ENCODE results near the gene NCOA7. TPM values are rescaled to one million over a fixed set of nuclear protein-coding genes. Genes with fewer than 3 reads are reported as not detected.

NCOA7 gene
- total RNA-seq, 4 donors from 2014 or later, result 16.7 to 28.3 (median 21.2) TPM

GRCh38 chr6:125939026-125939425 lies 148.3 kb downstream of the NCOA7 start:
- Histone ChIP-seq H3K4me3 (no peak overlapping the region), H3K4me1 (peaks cover 0 to 19% (median 10%) of the 10 kb centered on the region in 4 donors), H3K27ac (no peak overlapping the region), H3K36me3 (no peaks in the 10 kb centered on the region), H3K27me3 (no peaks in the 10 kb centered on the region), H3K9me3 (no peaks in the 10 kb centered on the region)
- in situ Hi-C loops (cut with MboI; ENCODE audit: low pct_ligation_motif_present in 1 of 4, low pct_unique_long_range_greater_than_20kb in 1 of 4, low sequenced_read_pairs in 3 of 4), result no loop called here
- 33 to 39% methylated on average over 1 of the region's 1 CpG for WGBS, 2 donors (ENCODE audit: low coverage in 1 of 2)
- intact Hi-C loops (cut with DNase I; ENCODE audit: low total_unique reads), result no loop called here
- TF ChIP-seq POLR2AphosphoS5 (IDR thresholded peaks at IDR 0.05) (no peak), EP300 (IDR thresholded peaks at IDR 0.05; ENCODE audit: low read depth) (no peak), POLR2A (IDR thresholded peaks at IDR 0.05) (no peak), CTCF (IDR thresholded peaks at IDR 0.05) (no peak)
- no peak for DNase-seq

GRCh38 chr6:125939791-125940190 lies 149.0 kb downstream of the NCOA7 start:
- WGBS, 2 donors (ENCODE audit: low coverage in 1 of 2), result 75 to 90% methylated on average over 2 of the region's 2 CpGs
- H3K4me3 ChIP-seq, result no peak overlapping the region
- no peak overlapping the region for H3K27ac ChIP-seq
- DNase-seq, result no peak
- H3K36me3 ChIP-seq, result no peaks in the 10 kb centered on the region
- in situ Hi-C loops (cut with MboI; ENCODE audit: low pct_ligation_motif_present in 1 of 4, low pct_unique_long_range_greater_than_20kb in 1 of 4, low sequenced_read_pairs in 3 of 4) (no loop called here), intact Hi-C loops (cut with DNase I; ENCODE audit: low total_unique reads) (no loop called here)
- no peak for TF ChIP-seq POLR2AphosphoS5 (IDR thresholded peaks at IDR 0.05)
- TF ChIP-seq CTCF (IDR thresholded peaks at IDR 0.05), result no peak
- no peak for TF ChIP-seq POLR2A (IDR thresholded peaks at IDR 0.05)
- TF ChIP-seq EP300 (IDR thresholded peaks at IDR 0.05; ENCODE audit: low read depth), result no peak
- H3K4me1 ChIP-seq, result peaks cover 3 to 27% (median 14%) of the 10 kb centered on the region in 4 donors
- H3K9me3 ChIP-seq, result no peaks in the 10 kb centered on the region
- no peaks in the 10 kb centered on the region for H3K27me3 ChIP-seq

GRCh38 chr6:125940247-125941041 lies 149.7 kb downstream of the NCOA7 start:
- intact Hi-C loops (cut with DNase I; ENCODE audit: low total_unique reads) (no loop called here), in situ Hi-C loops (cut with MboI; ENCODE audit: low pct_ligation_motif_present in 1 of 4, low pct_unique_long_range_greater_than_20kb in 1 of 4, low sequenced_read_pairs in 3 of 4) (no loop called here)
- peaks cover 7 to 33% (median 18%) of the 10 kb centered on the region in 4 donors for H3K4me1 ChIP-seq
- no peak for TF ChIP-seq POLR2AphosphoS5 (IDR thresholded peaks at IDR 0.05)
- no peak for TF ChIP-seq EP300 (IDR thresholded peaks at IDR 0.05; ENCODE audit: low read depth)
- TF ChIP-seq CTCF (IDR thresholded peaks at IDR 0.05), result no peak
- no peak for TF ChIP-seq POLR2A (IDR thresholded peaks at IDR 0.05)
- WGBS, 2 donors (ENCODE audit: low coverage in 1 of 2), result 39 to 74% methylated on average over 3 to 5 of the region's 5 CpGs
- DNase-seq, result no peak
- H3K36me3 ChIP-seq, result no peaks in the 10 kb centered on the region
- H3K27me3 ChIP-seq, result no peaks in the 10 kb centered on the region
- H3K4me3 ChIP-seq, result no peak overlapping the region
- H3K9me3 ChIP-seq, result no peaks in the 10 kb centered on the region
- no peak overlapping the region for H3K27ac ChIP-seq

DNA sequence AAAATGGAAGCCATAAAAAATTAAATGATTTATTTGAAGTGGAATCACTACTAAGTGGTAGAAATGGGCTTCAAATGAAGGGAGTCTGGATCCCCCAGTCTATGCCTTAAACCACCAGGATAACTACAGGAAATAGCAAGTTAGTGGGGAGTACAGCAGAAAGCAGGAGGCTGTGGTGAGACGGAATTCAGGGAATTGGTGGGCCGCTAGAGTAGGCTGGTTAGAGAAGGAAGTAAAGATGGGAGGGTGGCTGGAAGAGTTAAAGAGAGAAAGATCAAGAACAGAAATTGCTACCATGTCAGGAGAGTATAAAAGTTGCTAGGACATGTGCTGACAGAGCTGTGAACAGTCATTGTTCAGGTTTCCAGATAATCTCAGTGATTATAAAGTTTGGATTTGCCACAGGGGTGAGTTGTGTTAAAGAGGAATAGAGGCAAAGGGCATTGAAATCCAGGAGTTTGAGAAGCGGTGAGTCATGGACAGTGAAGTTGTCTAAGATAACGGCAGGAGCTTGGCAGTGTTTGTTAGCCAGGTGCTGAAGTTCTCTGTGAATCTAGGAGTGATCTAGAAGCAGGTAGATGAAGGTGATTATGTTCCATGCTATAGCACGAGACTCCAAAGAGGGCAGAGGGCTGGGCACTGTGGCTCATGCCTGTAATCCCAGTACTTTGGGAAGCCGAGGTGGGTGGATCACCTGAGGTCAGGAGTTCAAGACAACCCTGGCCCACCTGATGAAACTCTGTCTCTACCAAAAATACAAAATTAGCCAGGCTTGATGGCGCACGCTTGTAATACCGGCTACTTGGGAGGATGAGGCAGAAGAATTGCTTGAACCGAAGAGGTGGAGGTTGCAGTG lies 152.1 kb downstream of the NCOA7 start:
- H3K27ac ChIP-seq, result peak overlapping the region; percentile 65 to 84 (median 77)
- TF ChIP-seq POLR2AphosphoS5 (IDR thresholded peaks at IDR 0.05) (peak in 2 of 3 donors; percentile 46 to 47), POLR2A (IDR thresholded peaks at IDR 0.05) (no peak)
- in situ Hi-C loops (cut with MboI; ENCODE audit: low pct_ligation_motif_present in 1 of 4, low pct_unique_long_range_greater_than_20kb in 1 of 4, low sequenced_read_pairs in 3 of 4), result no loop called here

More for the DNA sequence above, 152.1 kb downstream of the NCOA7 start:
- intact Hi-C loops (cut with DNase I; ENCODE audit: low total_unique reads), result no loop called here
- H3K9me3 ChIP-seq, result no peaks in the 10 kb centered on the region
- no peaks in the 10 kb centered on the region for H3K36me3 ChIP-seq
- no peak overlapping the region for H3K4me3 ChIP-seq
- WGBS, 2 donors (ENCODE audit: low coverage in 1 of 2), result 71 to 73% methylated on average over 6 to 10 of the region's 10 CpGs
- peak; percentile 38 for DNase-seq
- no peaks in the 10 kb centered on the region for H3K27me3 ChIP-seq
- H3K4me1 ChIP-seq, result peaks cover 10 to 45% (median 21%) of the 10 kb centered on the region in 4 donors
